HepG2 (cell line): ENCODE data around the gene SDF2. TPM values are rescaled to one million over a fixed set of nuclear protein-coding genes. Genes with fewer than 3 reads are reported as not detected.

Source experiments
- AHR ChIP-seq: IDR thresholded peaks from 2 replicates; pipeline ENCODE4 v1.6.1; 2018; ENCODE audit warnings: missing genetic modification reagents, missing compliant biosample characterization
- ARID4A ChIP-seq: sonication (generic); formaldehyde crosslinking; IDR thresholded peaks from 2 replicates; pipeline ENCODE4 v1.5.0; 2020; ENCODE audit warnings: mild to moderate bottlenecking, missing genetic modification reagents, borderline replicate concordance
- polyA plus RNA-seq, 8 experiments: library from polyadenylated mRNA; depleted of rRNA in 3 of 8; stranded (reverse) in 7 of 8; unstranded in 1 of 8; fragments of >200 nt; fragmentation: Illumina TruSeq in 4 of 8; extraction: Trizol in 4 of 8; gene quantifications; 2 replicates each; pipeline versions ENCODE4 v1.2.1 to v1.2.3, GENCODE V29; 2011 to 2016; ENCODE audit warnings: low read depth in 4 of 8, missing spikeins in 1 of 8, mixed read lengths in 1 of 8; ENCODE audit not compliant: insufficient read depth in 1 of 8
- total RNA-seq, 5 experiments: library from RNA; depleted of rRNA; stranded (reverse); fragments of >200 nt; fragmentation: Illumina TruSeq; extraction: Trizol; gene quantifications; 2 replicates each; pipeline ENCODE4 v1.2.3, GENCODE V29; 2016; ENCODE audit warnings: low read depth in 1 of 5
- TF ChIP-seq, protein P1 (sequence below): sonication (generic); formaldehyde crosslinking; IDR thresholded peaks from 2 replicates; pipeline ENCODE4 v1.4.0; 2020; ENCODE audit warnings: missing genetic modification reagents, borderline replicate concordance

SDF2 gene
- total and polyA plus RNA-seq, 2 of the 13 experiments (the other 11 are each of a cell fraction or from before 2014, with no cell fraction given), result 58.2 to 58.4 TPM

- TF ChIP-seq ARID4A (CRISPR knock-in tag) (no peak), AHR (no peak)
- TF ChIP-seq, protein P1, sequence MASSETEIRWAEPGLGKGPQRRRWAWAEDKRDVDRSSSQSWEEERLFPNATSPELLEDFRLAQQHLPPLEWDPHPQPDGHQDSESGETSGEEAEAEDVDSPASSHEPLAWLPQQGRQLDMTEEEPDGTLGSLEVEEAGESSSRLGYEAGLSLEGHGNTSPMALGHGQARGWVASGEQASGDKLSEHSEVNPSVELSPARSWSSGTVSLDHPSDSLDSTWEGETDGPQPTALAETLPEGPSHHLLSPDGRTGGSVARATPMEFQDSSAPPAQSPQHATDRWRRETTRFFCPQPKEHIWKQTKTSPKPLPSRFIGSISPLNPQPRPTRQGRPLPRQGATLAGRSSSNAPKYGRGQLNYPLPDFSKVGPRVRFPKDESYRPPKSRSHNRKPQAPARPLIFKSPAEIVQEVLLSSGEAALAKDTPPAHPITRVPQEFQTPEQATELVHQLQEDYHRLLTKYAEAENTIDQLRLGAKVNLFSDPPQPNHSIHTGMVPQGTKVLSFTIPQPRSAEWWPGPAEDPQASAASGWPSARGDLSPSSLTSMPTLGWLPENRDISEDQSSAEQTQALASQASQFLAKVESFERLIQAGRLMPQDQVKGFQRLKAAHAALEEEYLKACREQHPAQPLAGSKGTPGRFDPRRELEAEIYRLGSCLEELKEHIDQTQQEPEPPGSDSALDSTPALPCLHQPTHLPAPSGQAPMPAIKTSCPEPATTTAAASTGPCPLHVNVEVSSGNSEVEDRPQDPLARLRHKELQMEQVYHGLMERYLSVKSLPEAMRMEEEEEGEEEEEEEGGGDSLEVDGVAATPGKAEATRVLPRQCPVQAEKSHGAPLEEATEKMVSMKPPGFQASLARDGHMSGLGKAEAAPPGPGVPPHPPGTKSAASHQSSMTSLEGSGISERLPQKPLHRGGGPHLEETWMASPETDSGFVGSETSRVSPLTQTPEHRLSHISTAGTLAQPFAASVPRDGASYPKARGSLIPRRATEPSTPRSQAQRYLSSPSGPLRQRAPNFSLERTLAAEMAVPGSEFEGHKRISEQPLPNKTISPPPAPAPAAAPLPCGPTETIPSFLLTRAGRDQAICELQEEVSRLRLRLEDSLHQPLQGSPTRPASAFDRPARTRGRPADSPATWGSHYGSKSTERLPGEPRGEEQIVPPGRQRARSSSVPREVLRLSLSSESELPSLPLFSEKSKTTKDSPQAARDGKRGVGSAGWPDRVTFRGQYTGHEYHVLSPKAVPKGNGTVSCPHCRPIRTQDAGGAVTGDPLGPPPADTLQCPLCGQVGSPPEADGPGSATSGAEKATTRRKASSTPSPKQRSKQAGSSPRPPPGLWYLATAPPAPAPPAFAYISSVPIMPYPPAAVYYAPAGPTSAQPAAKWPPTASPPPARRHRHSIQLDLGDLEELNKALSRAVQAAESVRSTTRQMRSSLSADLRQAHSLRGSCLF (CRISPR knock-in tag), result no peak
Observed at GRCh38 chr17:28688481-28688880, 26.8 kb upstream of the SDF2 start (continued).
